ENCODE measurements around the gene TUBB3.

GRCh38 chr16:89956505-89957215 is 33.5 kb downstream of the TUBB3 start:
- TF ChIP-seq CTCF (conservative IDR thresholded peaks at IDR 0.05): no peak
- TF ChIP-seq EZH2 (IDR thresholded peaks at IDR 0.05; ENCODE audit: low read depth): no peak

Data from PC-9 (cell line).